Neural progenitor cell (in vitro differentiated cells): Measurements from ENCODE around the gene GHRHR. TPM values are rescaled to one million over a fixed set of nuclear protein-coding genes. Genes with fewer than 3 reads are reported as not detected.
A peak's percentile ranks its signal among the peaks of the same experiment; 100 is the strongest.

ENCODE experiments used
- DNase-seq: peaks from one replicate; pipeline ENCODE4 v3.0.0-alpha.2; 2016; ENCODE audit warnings: low spot score
- H2AFZ ChIP-seq: fragments of 200-600 bp; sonication (generic); replicated peaks from 2 replicates; pipeline ENCODE4 v1.6.1; 2016; ENCODE audit warnings: antibody characterized with exemption
- H3F3A ChIP-seq: fragments of 200-600 bp; sonication (generic); 2 replicates; pipeline ENCODE4 v1.6.1; 2016; ENCODE audit warnings: antibody characterized with exemption, low read depth
- H3K27ac ChIP-seq: fragments of 200-600 bp; sonication (generic); 2 replicates; pipeline ENCODE4 v1.5.1; 2016; ENCODE audit warnings: mild to moderate bottlenecking
- H3K27me3 ChIP-seq: fragments of 200-600 bp; sonication (generic); 2 replicates; pipeline ENCODE4 v1.6.1; 2016; ENCODE audit warnings: mild to moderate bottlenecking, moderate library complexity
- H3K36me3 ChIP-seq: fragments of 200-600 bp; sonication (generic); 2 replicates; pipeline ENCODE4 v1.5.1; 2016
- H3K4me1 ChIP-seq: fragments of 200-600 bp; sonication (generic); 2 replicates; pipeline ENCODE4 v1.6.1; 2016; ENCODE audit warnings: mixed run types
- H3K4me2 ChIP-seq: fragments of 200-600 bp; sonication (generic); 2 replicates; pipeline ENCODE4 v1.6.1; 2016
- H3K4me3 ChIP-seq: fragments of 200-600 bp; sonication (generic); 2 replicates; pipeline ENCODE4 v1.5.1; 2016
- H3K79me2 ChIP-seq: fragments of 200-600 bp; sonication (generic); 2 replicates; pipeline ENCODE4 v1.6.1; 2016; ENCODE audit warnings: low read depth
- H3K9ac ChIP-seq: fragments of 200-600 bp; sonication (generic); 2 replicates; pipeline ENCODE4 v1.6.1; 2016
- H3K9me3 ChIP-seq: fragments of 200-600 bp; sonication (generic); 2 replicates; pipeline ENCODE4 v1.5.1; 2016; ENCODE audit warnings: low read depth
- H4K20me1 ChIP-seq: fragments of 200-600 bp; sonication (generic); 2 replicates; pipeline ENCODE4 v1.6.1; 2016; ENCODE audit warnings: low read depth
- H3K27ac Mint-ChIP-seq: 3 replicates; pipeline ENCODE4 v1.8.0; 2021; ENCODE audit warnings: mixed read lengths
- H3K27me3 Mint-ChIP-seq: 2 replicates; pipeline ENCODE4 v1.8.0; 2022; ENCODE audit warnings: low read depth, mild to moderate bottlenecking, inconsistent platforms, moderate library complexity, mixed read lengths; ENCODE audit not compliant: insufficient read depth
- H3K36me3 Mint-ChIP-seq: 3 replicates; pipeline ENCODE4 v1.8.0; 2021; ENCODE audit warnings: mixed read lengths
- H3K4me1 Mint-ChIP-seq: 3 replicates; pipeline ENCODE4 v1.8.0; 2021; ENCODE audit warnings: mixed read lengths
- H3K4me3 Mint-ChIP-seq: 3 replicates; pipeline ENCODE4 v1.8.0; 2021; ENCODE audit warnings: mild to moderate bottlenecking, moderate library complexity, mixed read lengths
- H3K9me3 Mint-ChIP-seq: 3 replicates; pipeline ENCODE4 v1.8.0; 2020; ENCODE audit warnings: mixed read lengths
- CTCF ChIP-seq: fragments of 200-600 bp; sonication (generic); IDR thresholded peaks from 2 replicates; pipeline ENCODE4 v1.5.1; 2017; ENCODE audit warnings: antibody characterized with exemption, mild to moderate bottlenecking
- EZH2 ChIP-seq: fragments of 200-600 bp; sonication (generic); IDR thresholded peaks from 2 replicates; pipeline ENCODE4 v1.6.1; 2017; ENCODE audit warnings: antibody characterized with exemption, mild to moderate bottlenecking, moderate library complexity
- EZH2phosphoT487 ChIP-seq: fragments of 200-600 bp; sonication (generic); IDR thresholded peaks from 2 replicates; pipeline ENCODE4 v1.6.1; 2017; ENCODE audit warnings: antibody characterized with exemption
- total RNA-seq: library from RNA; depleted of rRNA; stranded (reverse); fragments of >200 nt; gene quantifications from 2 replicates; pipeline ENCODE4 v1.2.3, GENCODE V29; 2015; ENCODE audit warnings: low replicate concordance

Gene GHRHR
- total RNA-seq, 1 donor from 2014 or later, result not detected

GRCh38 chr7:30985756-30986155, 22.0 kb downstream of the GHRHR start:
- peaks cover 4% of the 10 kb centered on the region for H3K27me3 Mint-ChIP-seq
- Histone ChIP-seq H3F3A (no peaks in the 10 kb centered on the region), H3K4me2 (no peak overlapping the region), H3K4me3 (no peak overlapping the region), H3K9me3 (no peaks in the 10 kb centered on the region), H3K79me2 (no peaks in the 10 kb centered on the region), H3K9ac (no peak overlapping the region), H3K27me3 (peaks cover 98% of the 10 kb centered on the region), H2AFZ (no peak overlapping the region), H3K4me1 (peaks cover 35% of the 10 kb centered on the region), H3K36me3 (no peaks in the 10 kb centered on the region), H4K20me1 (peaks cover 47% of the 10 kb centered on the region), H3K27ac (no peak overlapping the region)
- H3K9me3 Mint-ChIP-seq, result no peaks in the 10 kb centered on the region
- peak overlapping the region; percentile 5 for H3K4me3 Mint-ChIP-seq
- no peak overlapping the region for H3K27ac Mint-ChIP-seq
- DNase-seq, result no peak
- H3K36me3 Mint-ChIP-seq, result no peaks in the 10 kb centered on the region
- no peak for TF ChIP-seq EZH2
- TF ChIP-seq CTCF, result no peak
- TF ChIP-seq EZH2phosphoT487, result no peak
- peaks cover 74% of the 10 kb centered on the region for H3K4me1 Mint-ChIP-seq

- H3K4me3 Mint-ChIP-seq, result peak overlapping the region; percentile 5
- no peak overlapping the region for H2AFZ ChIP-seq
- H3K4me1 ChIP-seq, result peaks cover 35% of the 10 kb centered on the region
- no peaks in the 10 kb centered on the region for H3K36me3 ChIP-seq
- peak overlapping the region; percentile 74 for H3K4me2 ChIP-seq
- H3K27me3 ChIP-seq, result peaks cover 94% of the 10 kb centered on the region
- peak overlapping the region; percentile 47 for H3K27ac Mint-ChIP-seq
- H3K9ac ChIP-seq, result no peak overlapping the region
- H3K4me3 ChIP-seq, result peak overlapping the region; percentile 11
- no peaks in the 10 kb centered on the region for H3K79me2 ChIP-seq
- TF ChIP-seq EZH2, result no peak
- TF ChIP-seq CTCF, result no peak
- TF ChIP-seq EZH2phosphoT487, result no peak
- H3K9me3 Mint-ChIP-seq, result no peaks in the 10 kb centered on the region
- H3K9me3 ChIP-seq, result no peaks in the 10 kb centered on the region
- DNase-seq, result no peak
- no peaks in the 10 kb centered on the region for H3F3A ChIP-seq
- H4K20me1 ChIP-seq, result peaks cover 47% of the 10 kb centered on the region
- no peaks in the 10 kb centered on the region for H3K36me3 Mint-ChIP-seq
- H3K4me1 Mint-ChIP-seq, result peaks cover 76% of the 10 kb centered on the region
- no peak overlapping the region for H3K27ac ChIP-seq
- peaks cover 4% of the 10 kb centered on the region for H3K27me3 Mint-ChIP-seq
These were observed 22.6 kb downstream of the GHRHR start for GRCh38 chr7:30986331-30986730.

- H3K27ac Mint-ChIP-seq, result peak overlapping the region; percentile 47
- Histone ChIP-seq H3K9me3 (no peaks in the 10 kb centered on the region), H3K79me2 (no peaks in the 10 kb centered on the region), H4K20me1 (peaks cover 47% of the 10 kb centered on the region), H3K27me3 (peaks cover 90% of the 10 kb centered on the region), H2AFZ (no peak overlapping the region), H3K36me3 (no peaks in the 10 kb centered on the region), H3K4me2 (peak overlapping the region; percentile 74), H3K27ac (no peak overlapping the region), H3K9ac (no peak overlapping the region), H3K4me3 (peak overlapping the region; percentile 11), H3K4me1 (peaks cover 35% of the 10 kb centered on the region), H3F3A (no peaks in the 10 kb centered on the region)
- DNase-seq, result peak; percentile 88
- peaks cover 4% of the 10 kb centered on the region for H3K27me3 Mint-ChIP-seq
- H3K4me3 Mint-ChIP-seq, result peak overlapping the region; percentile 5
- H3K36me3 Mint-ChIP-seq, result no peaks in the 10 kb centered on the region
- H3K4me1 Mint-ChIP-seq, result peaks cover 76% of the 10 kb centered on the region
- TF ChIP-seq EZH2phosphoT487 (no peak), CTCF (no peak), EZH2 (no peak)
- H3K9me3 Mint-ChIP-seq, result no peaks in the 10 kb centered on the region
These were observed 23.0 kb downstream of the GHRHR start for GRCh38 chr7:30986738-30987137.
